GM04503 (cell line): ENCODE measurements around the gene COG2.
"Not testable (repeated sequence)": the region's sequence is repeated elsewhere in the genome, so short reads cannot be mapped to it uniquely, and the experiment has no call there.

Experiments used
- DNase-seq: peaks from one replicate; pipeline ENCODE4 v3.0.0-alpha.2; 2012; ENCODE audit warnings: low read depth

The COG2 gene

DNA sequence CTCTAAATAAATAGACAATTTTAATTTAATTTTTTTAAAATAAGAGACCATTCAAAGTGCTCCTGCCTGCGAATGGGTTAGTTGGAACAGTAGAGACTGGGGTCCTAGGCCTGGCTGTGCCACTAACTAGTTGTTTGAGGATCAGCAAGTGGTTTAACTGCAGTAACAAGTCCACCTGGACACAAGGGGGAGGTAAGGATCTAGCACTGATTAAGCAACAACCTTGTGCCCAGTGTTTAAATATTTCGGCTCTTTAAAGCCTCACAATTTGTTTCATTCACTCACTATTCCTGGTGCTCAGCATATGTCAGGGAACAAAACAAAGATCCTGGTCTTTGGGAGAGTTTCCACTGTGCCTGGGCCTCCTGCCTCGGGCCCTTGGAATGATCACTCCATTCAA, 73.2 kb downstream of the COG2 start:
- DNase-seq: no peak

DNA sequence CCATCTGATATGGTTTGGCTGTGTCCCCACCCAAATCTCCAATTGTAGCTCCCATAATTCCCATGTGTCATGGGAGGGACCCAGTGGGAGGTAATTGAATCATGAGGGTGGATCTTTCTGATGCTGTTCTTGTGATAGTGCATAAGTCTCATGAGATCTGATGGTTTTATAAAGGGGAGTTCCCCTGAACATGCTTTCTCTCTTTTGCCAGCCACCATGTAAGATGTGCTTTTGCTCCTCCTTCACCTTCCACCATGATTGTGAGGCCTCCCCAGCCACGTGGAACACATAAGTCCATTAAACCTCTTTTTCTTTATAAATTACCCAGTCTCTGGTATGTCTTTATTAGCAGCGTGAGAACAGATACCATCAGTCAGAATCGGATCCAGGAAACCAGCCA, 74.2 kb downstream of the COG2 start:
- DNase-seq: not testable (repeated sequence)

DNA sequence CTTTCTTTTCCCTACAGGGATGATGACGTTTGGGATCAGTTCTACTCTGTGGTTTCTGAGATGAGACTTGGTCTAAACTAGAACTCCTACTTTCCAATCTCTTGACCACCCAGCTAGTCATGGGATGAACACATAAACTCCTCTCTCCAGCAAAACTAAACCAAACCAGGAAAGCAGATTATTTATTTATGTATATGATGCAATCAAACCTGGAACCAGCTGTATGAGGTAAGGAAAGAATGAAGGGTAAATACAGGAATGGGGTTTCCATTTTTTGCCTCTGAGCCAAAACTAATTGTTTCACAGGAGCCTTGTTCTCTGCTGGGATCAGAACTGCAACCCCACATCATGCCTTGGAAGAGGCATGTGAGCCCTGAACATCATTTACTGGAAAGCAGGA, 75.0 kb downstream of the COG2 start:
- DNase-seq: no peak

DNA sequence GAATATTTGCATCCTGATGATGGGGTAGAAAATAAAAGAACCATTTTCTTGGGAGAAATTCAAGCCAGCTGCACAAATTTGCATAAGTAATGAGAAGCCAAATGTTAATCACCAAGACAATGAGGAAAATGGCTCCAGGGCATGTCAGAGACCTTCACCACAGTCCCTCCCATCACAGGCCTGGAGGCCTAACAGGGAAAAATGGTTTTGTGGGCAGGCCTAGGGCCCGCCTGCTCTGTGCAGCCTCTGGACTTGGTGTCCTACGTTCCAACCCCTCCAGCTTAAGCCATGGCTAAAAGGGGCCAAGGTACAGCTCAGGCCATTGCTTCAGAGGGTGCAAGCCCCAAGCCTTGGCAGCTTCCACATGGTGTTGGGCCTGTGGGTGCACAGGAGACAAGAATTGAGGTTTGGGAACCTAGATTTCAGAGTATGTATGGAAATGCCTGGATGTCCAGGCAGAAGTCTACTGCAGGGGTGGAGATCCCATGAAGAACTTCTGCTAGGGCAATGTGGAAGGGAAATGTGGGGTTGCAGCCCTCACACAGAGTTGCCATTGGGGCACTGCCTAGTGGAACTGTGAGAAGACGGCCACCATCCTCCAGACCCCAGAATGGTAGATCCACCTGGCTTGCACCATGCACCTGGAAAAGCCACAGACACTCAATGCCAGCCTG, 79.7 kb downstream of the COG2 start:
- DNase-seq: not testable (repeated sequence)

DNA sequence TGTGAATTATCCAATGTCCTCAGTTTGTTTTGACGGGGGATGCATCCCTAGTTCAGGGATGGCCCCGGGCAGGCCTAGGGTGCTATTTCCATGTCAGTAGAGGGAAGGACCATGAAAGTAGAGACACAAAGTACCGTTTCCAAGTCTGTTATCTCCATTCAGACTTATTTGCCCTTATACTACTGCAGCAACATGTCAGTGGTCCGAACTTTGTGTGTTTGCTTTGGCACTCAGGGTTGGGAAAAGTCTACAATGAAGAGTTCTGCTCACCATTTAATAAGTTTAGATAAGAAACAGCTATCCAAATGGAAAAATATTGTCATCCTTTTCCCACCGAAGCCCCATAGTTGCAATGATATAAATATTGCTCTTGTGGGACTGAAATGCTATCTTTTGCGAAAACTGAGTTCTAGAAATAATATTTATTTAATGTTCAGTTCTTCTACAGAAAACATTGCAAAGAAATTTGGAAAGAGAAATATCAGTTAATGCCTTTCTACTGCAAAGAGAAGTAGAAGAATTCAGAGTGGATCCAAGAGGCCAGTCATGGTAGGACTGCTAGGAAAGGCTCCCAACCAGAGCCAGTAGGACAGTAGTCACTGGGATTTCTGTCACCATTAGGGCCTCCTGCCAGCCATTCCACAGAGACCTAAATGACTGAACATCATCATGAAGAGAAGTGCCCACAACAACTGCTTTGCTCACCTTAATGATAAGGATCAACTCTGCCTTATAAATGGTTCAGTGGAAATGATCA, 83.2 kb downstream of the COG2 start:
- no peak for DNase-seq

DNA sequence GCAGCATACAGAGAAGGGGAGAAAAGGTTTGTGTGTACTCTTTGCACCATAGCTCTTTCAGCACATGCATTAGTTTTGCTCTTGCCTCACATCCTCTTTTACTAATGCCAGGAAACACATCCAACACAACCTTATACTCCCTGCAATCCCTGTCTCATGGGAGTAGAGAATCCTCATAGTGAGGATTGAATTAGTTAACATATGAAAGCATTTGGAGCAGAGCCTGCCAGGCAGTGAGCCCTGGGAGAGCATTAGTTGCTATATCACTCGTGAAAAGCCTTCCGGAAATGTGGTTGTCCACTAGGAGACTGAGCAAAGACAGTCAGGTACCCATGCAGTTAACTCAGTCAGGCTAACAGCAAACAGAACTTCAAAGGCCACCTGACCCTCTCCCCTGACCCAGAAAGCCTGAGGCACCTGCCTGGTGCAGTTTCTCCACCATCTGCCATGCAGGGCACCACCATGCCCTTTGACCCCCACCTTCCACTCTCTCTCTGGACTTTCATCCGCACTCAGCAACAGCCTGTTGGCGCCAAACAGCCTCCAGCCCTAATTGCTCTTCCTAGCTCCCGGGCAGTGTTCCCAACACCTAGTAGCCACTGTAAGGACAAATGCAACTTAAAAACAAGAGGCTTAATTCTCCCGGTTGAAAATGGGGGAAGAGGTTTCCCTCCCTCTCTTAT, 86.6 kb downstream of the COG2 start:
- no peak for DNase-seq

DNA sequence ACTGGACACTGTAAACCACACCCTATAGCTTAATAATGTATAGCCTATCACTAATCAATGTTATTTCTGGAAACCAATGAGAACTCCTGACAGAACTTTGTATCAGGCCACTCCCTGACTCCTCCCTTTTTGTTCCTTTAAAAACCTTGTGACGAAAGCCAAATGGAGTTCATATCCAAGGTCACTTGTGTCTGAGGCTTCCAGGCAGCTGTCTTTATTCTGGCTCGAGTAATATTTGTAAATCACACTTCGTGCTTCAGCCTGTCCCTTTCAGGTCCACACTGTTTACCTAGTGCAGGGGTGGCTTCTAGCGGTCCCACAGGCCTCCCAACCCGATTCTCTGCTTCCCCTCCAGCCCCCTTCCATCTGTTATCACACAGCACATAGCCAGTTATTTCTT, 88.7 kb downstream of the COG2 start:
- no peak for DNase-seq

DNA sequence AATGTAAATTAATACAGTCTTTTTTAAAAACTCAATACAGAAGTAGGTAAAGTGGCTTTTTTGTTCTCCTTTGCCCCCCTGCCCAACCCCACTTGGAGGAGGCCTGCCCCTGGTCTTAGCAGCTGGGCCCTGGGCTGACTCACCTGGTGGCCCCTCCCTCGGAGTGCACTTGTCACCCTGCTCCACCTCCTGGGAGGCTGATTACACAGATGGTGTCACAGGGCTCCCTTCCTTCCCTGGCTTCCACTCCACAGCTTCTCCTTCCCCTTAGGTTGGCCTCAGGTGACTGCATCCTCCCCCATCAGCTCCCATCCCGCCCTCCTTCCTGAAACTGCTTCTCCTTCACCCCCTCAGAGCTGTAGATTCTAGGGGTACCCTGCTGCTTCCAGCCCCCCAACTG, 93.2 kb downstream of the COG2 start:
- no peak for DNase-seq

DNA sequence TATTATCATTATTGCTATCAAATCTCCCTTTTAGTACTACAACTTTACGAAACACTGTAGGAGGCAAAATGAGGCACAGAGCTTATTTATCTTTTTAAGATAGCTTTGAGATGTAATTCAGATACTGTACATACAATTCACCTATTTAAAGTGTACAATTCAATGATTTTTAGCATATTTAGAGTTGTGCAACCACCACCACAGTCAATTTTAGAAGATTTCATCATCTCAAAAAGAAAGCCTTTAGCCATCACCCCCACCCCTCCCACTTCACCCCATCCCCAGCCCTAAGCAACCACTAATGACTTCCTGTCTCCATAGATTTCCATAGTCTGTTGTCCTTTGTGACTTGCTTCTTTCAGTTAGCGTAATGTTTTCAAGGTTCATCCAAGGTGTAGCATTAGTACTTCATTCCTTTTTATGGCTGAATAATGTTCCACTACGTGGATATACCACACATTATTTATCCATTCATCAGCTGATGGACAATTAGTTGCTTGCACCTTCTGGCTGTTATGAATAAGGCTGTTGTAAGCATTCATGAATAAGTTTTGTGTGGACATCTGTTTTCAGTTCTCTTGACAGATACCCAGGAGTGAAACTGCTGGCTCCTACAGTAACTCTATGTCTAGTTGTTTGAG, 95.5 kb downstream of the COG2 start:
- DNase-seq: no peak

DNA sequence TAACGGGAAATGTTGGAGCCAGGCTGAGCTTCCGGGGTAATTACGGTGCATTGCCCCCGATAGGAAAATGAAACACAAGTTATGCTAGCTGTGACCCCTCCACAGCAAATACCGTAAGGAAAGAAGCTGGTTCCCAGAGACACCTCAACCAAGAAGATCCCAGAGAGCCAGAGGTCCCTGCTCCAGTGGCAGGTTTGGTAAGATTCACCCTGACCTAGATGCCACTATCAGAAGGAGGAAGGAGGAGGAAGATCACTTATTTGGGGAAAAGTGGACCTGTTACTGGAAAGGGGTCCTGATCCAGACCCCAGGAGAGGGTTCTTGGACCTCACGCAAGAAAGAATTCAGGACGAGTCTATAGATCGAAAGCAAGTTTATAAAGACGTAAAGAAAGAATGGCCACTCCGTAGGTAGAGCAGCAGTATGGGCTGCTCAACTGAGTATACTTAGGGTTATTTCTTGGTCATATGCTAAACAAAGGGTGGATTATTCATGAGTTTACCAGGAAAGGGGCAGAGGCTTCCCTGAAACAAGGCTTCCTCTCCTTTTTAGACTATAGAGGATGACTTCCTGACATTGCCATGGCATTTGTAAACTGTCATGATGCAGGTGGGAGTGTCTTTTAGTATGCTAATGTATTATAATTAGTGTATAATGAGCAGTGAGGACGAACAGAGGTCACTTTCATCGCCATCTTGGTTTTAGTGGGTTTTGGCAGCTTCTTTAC, 97.4 kb downstream of the COG2 start:
- DNase-seq: no peak
